GM19467 (cell line): ENCODE data around the gene TSN.
A peak's percentile ranks its signal among the peaks of the same experiment; 100 is the strongest.
"Not testable (repeated sequence)": the region's sequence is repeated elsewhere in the genome, so short reads cannot be mapped to it uniquely, and the experiment has no call there.

Experiments
- ATAC-seq: cut with Tn5 transposase; IDR thresholded peaks from one replicate; pipeline ENCODE4 v1.9.1; 2021; ENCODE audit warnings: mild to moderate bottlenecking, moderate library complexity; ENCODE audit not compliant: unreplicated experiment

TSN gene

DNA sequence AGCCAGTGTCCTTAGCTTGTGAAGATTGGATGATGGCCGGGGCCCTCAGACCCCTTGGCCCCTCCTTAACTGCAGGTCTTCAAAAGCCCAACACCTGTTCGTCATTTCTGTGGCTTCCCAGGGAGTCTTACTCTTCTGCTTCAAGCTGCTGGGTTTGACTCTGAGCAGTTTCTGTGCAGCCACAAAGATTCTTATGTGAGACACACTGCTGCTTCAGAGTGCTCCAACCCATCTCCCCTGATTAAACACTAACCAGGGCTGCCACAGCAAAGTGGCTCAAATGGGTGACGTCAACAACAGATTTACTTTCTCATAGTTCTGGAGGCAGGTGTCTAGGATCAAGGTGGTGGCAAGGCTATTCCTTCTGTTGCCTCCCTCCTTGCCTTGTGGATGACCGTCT lies 40.8 kb downstream of the TSN start:
- ATAC-seq, result peak; percentile 80

DNA sequence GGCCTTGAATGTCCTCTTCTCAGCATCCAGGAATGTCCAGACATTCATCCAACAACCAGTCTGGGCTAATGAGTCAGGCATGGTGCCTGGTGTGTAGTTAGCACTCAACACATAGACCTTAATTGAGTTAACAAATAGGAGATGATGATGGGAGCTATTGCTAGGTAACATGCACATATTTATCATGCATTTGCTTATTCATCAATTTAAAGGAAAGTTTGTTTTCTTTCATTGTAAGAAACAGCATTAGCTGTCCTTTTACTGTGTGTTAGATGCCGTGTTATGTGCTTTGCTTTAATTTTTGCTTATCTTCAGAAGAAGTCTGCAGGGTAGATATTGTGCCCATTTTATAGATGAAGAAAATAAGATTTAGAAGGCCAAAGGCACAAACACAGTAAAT lies 43.2 kb downstream of the TSN start:
- no peak for ATAC-seq

DNA sequence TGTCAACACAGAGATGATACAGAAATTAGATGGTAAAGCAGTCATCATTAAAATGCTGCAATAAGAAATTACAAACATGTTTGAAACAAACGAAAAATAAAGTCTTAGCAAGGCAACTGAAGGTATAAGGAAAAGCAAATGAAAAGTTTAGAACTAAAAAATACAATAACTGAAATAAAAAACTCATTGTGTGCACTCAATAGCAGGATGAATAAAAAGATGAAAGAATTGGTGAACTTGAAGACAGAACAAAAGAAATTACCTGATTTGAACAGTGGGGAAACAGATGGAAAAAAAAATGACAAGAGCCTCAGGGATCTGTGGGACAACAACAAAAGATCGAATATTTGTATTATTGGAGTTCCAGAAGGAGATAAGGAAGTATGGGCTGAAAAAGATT lies 46.5 kb downstream of the TSN start:
- ATAC-seq, result no peak

DNA sequence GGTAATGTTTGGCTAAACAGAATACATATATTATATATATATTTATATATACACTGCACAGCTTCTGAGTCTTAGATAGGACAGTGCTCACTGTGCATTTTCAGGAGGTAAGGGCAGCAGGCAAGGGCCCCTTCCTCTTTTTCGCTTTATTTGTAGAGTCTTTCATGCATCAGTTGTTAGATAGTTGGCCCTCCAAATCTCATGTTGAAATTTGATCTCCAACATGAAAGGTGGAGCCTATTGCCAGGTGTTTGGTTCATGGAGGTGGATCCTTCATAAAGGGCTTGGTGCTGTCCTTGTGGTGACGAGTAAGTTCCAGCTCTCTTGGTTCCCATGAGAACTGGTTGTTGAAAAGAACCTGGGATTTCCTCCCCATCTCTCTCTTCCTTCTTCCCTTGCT lies 48.1 kb downstream of the TSN start:
- no peak for ATAC-seq

DNA sequence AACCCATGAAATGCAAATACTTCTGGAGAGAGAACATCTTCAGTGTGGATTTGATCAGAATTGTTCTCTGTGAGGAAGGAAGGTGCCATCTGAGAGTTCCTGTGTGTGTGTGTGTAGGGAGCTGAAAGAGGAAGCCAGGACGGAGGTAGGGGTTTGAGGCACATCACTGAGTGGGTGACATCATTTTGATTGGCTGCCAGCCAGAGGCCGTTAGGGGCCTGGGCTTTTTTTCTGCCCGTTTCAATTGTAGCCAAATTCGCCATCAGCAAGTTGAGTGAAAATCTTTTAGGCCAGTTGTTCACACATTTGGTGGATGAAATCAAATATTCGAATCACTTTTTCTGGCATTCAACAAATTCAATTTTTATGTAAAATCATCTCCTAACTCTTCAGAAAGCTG lies 48.9 kb downstream of the TSN start:
- peak; percentile 81 for ATAC-seq

DNA sequence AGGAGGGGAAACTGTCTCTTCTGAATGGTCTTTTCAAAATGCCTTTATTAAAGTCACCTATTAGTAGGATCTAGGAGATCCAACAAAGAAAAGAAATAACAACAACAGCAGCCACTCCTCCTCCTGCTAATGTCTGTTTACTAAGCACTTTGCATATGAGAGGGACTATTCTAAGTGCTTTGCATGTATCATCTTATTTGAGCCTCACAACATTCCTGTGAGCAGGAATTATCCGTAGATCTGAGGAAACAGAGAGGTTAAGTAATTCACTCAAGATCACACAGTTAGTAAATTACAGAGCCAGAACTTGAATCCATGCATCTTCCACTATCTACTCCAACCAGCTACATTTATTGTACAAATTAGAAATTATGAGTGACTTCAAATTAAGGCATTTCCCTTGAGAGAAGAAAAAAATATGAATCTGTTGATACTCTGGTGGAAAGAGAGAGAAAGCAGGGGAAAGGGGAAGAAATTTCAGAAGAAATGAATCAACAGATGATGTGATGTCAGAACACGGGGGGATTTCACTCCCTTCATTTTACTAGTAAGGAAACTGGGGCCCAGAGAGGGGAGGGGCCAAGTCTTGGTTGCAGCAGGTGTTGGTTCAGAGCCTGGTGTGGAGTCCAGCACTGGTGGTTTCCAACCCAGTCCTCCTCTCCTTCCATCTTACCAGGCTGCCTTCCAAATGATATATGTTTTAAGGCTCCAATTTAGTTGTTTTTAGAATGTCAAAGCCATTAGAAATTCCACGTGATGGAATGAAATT lies 49.7 kb downstream of the TSN start:
- no peak for ATAC-seq

DNA sequence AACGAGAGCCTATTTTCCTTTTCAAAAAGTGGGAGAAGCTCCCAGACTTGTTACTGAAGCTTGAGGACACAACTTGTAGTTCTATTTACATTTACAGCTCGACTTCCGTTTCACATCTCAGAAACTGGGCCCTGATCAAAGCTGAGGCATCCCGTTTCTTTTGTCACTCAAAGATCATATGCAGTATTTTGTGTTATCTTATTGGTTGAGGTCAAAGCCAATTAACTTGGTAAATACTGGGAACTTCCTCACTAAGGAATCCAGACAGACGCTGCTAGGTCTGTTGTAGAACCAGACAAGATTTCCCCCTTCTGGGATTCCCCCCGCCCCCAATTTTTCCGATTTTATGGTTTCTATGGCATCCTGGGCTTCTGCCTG lies 50.3 kb downstream of the TSN start:
- ATAC-seq, result no peak

DNA sequence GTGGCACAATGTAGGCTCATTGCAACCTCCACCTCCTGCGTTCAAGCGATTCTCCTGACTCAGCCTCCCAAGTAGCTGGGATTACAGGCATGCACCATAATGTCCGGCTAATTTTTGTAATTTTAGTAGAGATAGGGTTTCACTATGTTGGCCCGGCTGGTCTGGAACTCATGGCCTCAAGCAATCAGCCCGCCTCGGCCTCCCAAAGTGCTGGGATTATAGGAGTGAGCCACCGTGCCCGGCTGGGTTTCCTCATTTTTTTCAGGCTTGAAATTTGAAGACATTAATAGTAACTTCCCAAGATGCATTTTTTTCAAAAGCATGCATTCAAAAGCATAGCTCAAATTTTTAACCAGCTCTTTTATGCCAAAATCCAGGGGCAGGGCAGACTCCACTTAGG lies 52.3 kb downstream of the TSN start:
- not testable (repeated sequence) for ATAC-seq

DNA sequence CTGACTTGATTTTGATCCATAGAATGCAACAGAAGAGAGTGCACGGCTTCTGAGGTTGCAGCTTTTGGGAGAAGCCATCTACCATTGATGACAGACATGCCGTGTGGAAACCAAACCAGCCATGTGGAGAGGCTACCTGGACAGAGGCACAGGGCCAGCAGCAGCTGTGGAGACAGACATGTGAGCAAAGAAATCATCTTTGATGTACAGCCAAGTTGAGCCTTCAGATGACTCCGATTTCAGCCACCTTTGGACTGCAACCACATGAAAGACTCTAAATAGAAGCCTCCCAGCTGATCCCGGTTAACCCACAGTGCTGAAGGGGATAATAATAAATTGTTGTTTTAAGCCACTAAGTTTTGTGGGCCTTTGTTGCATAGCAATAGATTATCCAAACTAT lies 54.2 kb downstream of the TSN start:
- ATAC-seq, result no peak

DNA sequence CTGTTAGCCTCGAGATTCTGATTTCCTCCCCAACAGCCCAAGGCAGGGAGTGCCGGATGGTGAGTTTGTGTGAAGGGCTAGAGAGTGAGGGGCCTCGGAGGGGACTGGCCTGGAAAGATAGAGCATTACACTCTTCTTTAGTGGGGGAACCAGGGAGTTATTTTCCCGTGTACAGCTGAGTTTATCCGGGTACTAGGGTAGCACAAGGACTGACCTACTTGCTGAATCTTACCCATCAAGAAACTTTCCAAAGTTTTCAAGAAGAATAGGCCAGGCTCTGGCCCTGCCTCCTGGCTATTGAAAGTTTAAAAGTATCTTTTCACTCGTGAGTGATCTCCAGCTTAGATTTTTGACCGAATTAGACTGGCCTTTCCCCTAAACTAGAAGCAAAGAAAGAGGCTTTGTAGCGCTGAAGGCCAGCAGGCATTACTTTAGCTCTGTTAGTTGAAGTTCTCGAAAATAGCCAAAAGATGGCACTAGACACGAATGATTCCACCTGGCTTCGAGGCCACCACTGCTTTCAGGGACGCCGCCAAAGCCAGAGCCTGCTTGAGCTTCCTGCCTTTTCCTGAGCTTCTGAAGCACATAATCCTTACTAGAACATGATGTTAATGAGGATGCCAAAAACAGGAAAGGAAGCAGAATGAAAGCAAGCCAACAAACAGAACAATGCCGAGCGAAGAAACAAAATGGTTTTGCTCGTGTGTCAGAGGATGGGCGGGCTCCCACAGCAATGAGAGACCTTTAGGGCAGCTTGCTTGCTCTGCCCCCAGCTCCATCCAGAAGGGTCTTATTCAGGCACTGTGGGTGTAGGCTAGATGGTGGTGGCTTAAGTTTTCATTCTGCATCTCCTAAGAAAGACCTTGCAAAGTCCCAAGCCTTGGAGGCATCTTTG lies 55.8 kb downstream of the TSN start:
- ATAC-seq, result peak; percentile 88

DNA sequence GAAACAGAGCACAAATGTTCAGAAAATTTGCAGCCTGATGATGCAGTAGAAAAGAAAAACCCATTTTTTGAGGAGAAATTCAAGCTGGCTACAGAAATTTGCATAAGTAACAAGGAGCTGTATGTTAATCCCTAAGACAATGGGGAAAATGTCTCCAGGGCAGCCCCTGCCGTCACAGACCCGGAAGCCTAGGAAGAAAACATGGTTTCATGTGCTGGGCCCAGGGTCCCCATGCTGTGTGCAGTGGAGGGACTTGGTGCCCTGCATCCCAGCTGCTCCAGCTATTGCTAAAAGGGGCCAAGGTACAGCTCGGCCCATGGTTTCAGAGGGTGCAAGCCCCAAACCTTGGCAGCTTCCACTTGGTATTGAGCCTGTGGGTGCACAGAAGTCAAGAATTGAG lies 57.6 kb downstream of the TSN start:
- ATAC-seq, result not testable (repeated sequence)

DNA sequence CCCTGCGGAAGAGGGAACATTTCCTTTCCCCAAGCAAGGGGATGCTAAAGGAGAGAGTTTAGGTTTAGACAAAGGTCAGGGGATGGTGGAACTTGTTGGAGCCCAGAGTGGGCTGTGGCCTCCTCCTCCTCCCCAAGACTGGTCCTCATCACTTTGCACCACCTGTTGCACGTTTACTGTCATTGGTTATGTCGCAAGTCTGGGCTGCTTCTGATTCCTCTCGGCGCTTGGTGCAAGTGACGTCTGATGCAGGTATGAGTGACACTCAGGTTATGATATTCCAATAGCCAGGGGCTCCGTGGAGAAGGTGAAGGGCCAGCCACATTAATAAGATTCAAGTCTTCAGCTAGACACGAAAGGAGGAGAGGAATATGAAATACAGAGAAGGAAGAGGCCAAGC lies 59.8 kb downstream of the TSN start:
- no peak for ATAC-seq

DNA sequence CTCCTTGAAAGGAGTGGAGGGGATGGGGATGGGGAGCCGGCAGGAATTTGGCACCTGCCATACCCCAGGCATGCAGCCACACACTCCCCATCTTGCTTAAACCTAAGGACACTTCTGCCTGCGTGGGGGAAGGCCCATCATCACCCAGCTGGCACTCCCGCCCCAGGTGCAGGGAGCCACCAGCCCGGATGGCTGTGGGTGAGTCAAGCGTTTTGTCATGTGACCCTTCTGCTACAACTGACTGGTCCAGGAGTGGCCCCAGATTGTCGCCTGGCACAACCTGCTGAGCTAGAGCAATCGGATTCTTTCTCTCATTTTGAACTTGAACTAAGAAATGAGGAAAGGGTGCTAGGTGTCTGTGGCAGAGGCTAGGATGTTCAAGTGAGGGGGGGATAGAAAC lies 61.3 kb downstream of the TSN start:
- ATAC-seq, result no peak

DNA sequence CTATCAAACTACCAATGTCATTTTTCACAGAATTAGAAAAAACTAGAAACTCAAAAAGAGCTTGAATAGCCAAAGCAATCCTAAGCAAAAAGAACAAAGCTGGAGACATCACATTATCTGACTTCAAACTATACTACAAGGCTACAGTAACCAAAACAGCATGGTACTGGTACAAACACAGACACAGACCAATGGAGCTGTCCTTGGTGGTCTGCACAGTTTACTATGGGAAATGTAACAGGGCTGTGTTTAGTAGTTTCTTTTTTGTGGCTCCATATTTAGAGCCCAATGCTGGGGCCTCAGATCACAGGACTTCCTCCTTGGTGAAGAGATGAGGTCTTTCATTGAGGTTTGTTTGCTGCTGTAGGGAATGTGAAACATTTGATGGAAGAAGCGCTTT lies 61.9 kb downstream of the TSN start:
- not testable (repeated sequence) for ATAC-seq
